Stomach (tissue), 9 donors: Measurements from ENCODE around the gene LYSMD1. TPM values are rescaled to one million over a fixed set of nuclear protein-coding genes. Genes with fewer than 3 reads are reported as not detected.

Source experiments
- DNase-seq, 2 donors: peaks; one replicate each; pipeline versions ENCODE4 v3.0.0 to v3.0.0-alpha.2; 2013 to 2019
- H3K27ac ChIP-seq, 5 donors: fragments of 200-600 bp in 4 of 5; sonication (generic) in 4 of 5; one replicate each; pipeline ENCODE4 v1.5.1; 2013 to 2019; ENCODE audit warnings: mild to moderate bottlenecking in 1 of 5, moderate library complexity in 1 of 5
- H3K27me3 ChIP-seq, 3 donors: fragments of 200-600 bp; sonication (generic); one replicate each; pipeline ENCODE4 v1.5.1; 2017 to 2019; ENCODE audit warnings: mixed run types in 1 of 3
- H3K36me3 ChIP-seq, 4 donors: fragments of 200-600 bp; sonication (generic); 1 replicate in 3 of 4; 2 replicates in 1 of 4; pipeline ENCODE4 v1.5.1; 2016 to 2019
- H3K4me1 ChIP-seq, 4 donors: fragments of 200-600 bp; sonication (generic); one replicate each; pipeline ENCODE4 v1.5.1; 2016 to 2019
- H3K4me3 ChIP-seq, 4 donors: fragments of 200-600 bp; sonication (generic) in 3 of 4; one replicate each; pipeline ENCODE4 v1.5.1; 2016 to 2019; ENCODE audit warnings: mild to moderate bottlenecking in 1 of 4
- H3K9me3 ChIP-seq, 4 donors: fragments of 200-600 bp; sonication (generic); one replicate each; pipeline ENCODE4 v1.5.1; 2016 to 2019
- EP300 ChIP-seq: sonication (generic); formaldehyde crosslinking; IDR thresholded peaks from one replicate; pipeline ENCODE4 v1.6.1; 2017; ENCODE audit warnings: antibody characterized with exemption
- POLR2A ChIP-seq, 4 donors: fragments of 450-650 bp; IDR thresholded peaks; one replicate each; pipeline ENCODE4 v1.6.1; 2016; ENCODE audit warnings: antibody characterized with exemption in 4 of 4, control low read depth in 2 of 4, mild to moderate bottlenecking in 1 of 4, moderate library complexity in 1 of 4
- POLR2AphosphoS5 ChIP-seq, 3 donors: sonication (generic); formaldehyde crosslinking; IDR thresholded peaks; one replicate each; pipeline ENCODE4 v1.6.1; 2016; ENCODE audit warnings: antibody characterized with exemption in 3 of 3
- WGBS, 5 donors: extraction: QIAGEN DNeasy Blood & Tissue Kit in 3 of 5; methylation state at CpG; one replicate each; pipeline versions ENCODE4 v1.1.5 to v1.1.7; 2013 to 2018; 5-methylcytosine and 5-hydroxymethylcytosine counted together
- intact Hi-C: fragments of 100-400 bp; cut with DNase I; formaldehyde crosslinking; loops from one replicate; pipeline ENCODE4 v1.15.1; 2023; ENCODE audit warnings: low total_unique reads
- polyA plus RNA-seq, 3 donors: library from polyadenylated mRNA; stranded (reverse); fragments of 200-250 nt; gene quantifications; one replicate each; pipeline ENCODE4 v1.2.3, GENCODE V29; 2013
- total RNA-seq, 5 donors: library from RNA; depleted of rRNA; stranded (reverse); fragments of >200 nt; gene quantifications; one replicate each; pipeline versions ENCODE4 v1.1.0 to v1.2.3, GENCODE V29; 2014 to 2016
- TF ChIP-seq, protein P1 (sequence below), 7 experiments: fragments of 450-650 bp in 4 of 7; fragments of 200-600 bp in 3 of 7; sonication (generic) in 3 of 7; IDR thresholded peaks; one replicate each; pipeline ENCODE4 v1.5.1; 2016 to 2019; ENCODE audit warnings: antibody characterized with exemption in 7 of 7, control low read depth in 2 of 7, mild to moderate bottlenecking in 1 of 7
- donor health status: healthy with polysubstance abuse.
- donor health status: Bipolar disorder and iron deficiency.
- donor health status: healthy.

The LYSMD1 gene
- total and polyA plus RNA-seq, 8 donors = 1.7 to 10.3 (median 4.6) TPM

DNA sequence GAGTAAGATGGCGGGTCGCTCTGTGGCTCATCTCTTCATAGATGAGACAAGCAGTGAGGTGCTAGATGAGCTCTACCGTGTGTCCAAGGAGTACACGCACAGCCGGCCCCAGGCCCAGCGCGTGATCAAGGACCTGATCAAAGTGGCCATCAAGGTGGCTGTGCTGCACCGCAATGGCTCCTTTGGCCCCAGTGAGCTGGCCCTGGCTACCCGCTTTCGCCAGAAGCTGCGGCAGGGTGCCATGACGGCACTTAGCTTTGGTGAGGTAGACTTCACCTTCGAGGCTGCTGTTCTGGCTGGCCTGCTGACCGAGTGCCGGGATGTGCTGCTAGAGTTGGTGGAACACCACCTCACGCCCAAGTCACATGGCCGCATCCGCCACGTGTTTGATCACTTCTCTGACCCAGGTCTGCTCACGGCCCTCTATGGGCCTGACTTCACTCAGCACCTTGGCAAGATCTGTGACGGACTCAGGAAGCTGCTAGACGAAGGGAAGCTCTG, 6.9 kb downstream of the LYSMD1 start:
- peaks cover 19 to 61% (median 57%) of the 10 kb centered on the region in 4 donors for H3K36me3 ChIP-seq
- no peak for DNase-seq
- no peaks in the 10 kb centered on the region for H3K9me3 ChIP-seq
- H3K27ac ChIP-seq = peak overlapping the region in 2 of 5 donors; percentile 28 to 36
- H3K4me1 ChIP-seq = peaks cover 0 to 38% (median 9%) of the 10 kb centered on the region in 4 donors
- intact Hi-C loops = loop anchor here (10.0 kb wide), 2 partner anchors 64 to 134 kb away; no protein-coding TSS in a partner anchor
- H3K4me3 ChIP-seq = peak overlapping the region in 1 of 4 donors; percentile 9
- TF ChIP-seq POLR2AphosphoS5 (IDR thresholded peaks at IDR 0.05) = no peak
- TF ChIP-seq EP300 = no peak
- no peak for TF ChIP-seq POLR2A (IDR thresholded peaks at IDR 0.05)
- TF ChIP-seq, protein P1, sequence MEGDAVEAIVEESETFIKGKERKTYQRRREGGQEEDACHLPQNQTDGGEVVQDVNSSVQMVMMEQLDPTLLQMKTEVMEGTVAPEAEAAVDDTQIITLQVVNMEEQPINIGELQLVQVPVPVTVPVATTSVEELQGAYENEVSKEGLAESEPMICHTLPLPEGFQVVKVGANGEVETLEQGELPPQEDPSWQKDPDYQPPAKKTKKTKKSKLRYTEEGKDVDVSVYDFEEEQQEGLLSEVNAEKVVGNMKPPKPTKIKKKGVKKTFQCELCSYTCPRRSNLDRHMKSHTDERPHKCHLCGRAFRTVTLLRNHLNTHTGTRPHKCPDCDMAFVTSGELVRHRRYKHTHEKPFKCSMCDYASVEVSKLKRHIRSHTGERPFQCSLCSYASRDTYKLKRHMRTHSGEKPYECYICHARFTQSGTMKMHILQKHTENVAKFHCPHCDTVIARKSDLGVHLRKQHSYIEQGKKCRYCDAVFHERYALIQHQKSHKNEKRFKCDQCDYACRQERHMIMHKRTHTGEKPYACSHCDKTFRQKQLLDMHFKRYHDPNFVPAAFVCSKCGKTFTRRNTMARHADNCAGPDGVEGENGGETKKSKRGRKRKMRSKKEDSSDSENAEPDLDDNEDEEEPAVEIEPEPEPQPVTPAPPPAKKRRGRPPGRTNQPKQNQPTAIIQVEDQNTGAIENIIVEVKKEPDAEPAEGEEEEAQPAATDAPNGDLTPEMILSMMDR (IDR thresholded peaks at IDR 0.05) = no peak
- H3K27me3 ChIP-seq = no peaks in the 10 kb centered on the region
- 84 to 90% (median 85%) methylated on average over 13 to 22 of the region's 22 CpGs for WGBS, 5 donors

DNA sequence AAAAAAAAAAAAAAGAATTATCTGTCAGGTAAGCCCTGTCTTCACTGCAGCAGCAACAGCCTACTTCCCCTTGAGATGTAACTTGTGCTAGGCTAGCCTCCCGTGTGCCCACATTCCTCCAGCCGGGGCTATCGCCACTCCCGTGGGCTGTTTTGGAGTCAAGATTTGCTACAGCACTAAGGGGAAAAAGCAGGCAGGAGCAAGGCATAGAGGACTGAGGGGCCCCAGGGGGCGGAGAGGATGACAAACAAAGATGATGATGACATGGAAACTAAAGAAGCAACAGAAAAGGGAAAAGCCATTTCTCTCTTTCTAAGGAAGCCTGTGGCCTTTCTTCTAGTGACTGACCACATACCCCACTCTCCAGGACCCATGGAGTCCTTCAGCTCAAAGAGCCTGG, 7.4 kb downstream of the LYSMD1 start:
- H3K9me3 ChIP-seq = no peaks in the 10 kb centered on the region
- peak overlapping the region in 1 of 4 donors; percentile 40 for H3K4me3 ChIP-seq
- no peaks in the 10 kb centered on the region for H3K27me3 ChIP-seq
- H3K27ac ChIP-seq = peak overlapping the region in 2 of 5 donors; percentile 36 to 60
- peaks cover 0 to 35% (median 7%) of the 10 kb centered on the region in 4 donors for H3K4me1 ChIP-seq
- WGBS, 5 donors = 70 to 85% (median 77%) methylated on average over 5 of the region's 5 CpGs
- TF ChIP-seq EP300 (no peak), POLR2A (IDR thresholded peaks at IDR 0.05) (no peak), POLR2AphosphoS5 (IDR thresholded peaks at IDR 0.05) (no peak)
- TF ChIP-seq, protein P1 (IDR thresholded peaks at IDR 0.05) = no peak
- DNase-seq = no peak
- intact Hi-C loops = loop anchor here (10.0 kb wide), 2 partner anchors 64 to 134 kb away; no protein-coding TSS in a partner anchor
- H3K36me3 ChIP-seq = peaks cover 19 to 61% (median 57%) of the 10 kb centered on the region in 4 donors

DNA sequence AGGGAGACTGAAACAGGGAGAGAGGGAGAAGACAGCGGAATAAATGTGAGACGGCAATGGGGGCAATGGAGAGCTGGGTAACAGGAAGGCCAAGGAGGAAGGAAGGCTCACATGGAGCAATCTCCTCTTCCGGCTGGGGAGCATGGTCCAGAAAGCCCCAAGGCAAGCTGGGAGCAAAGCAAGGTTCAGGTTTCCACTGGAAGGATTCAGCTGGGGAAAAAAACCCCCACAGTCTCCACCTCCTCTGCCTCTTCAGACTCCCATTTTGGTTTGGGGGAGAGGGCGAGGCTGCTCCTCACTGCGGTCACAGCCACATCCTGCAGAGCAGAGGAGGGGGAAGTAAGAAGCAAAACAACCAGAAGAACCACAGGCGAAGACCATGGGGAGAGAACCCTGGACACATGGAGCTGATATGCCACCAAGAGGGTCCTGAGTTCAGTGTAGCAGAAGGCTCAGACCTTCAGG, 8.6 kb downstream of the LYSMD1 start:
- intact Hi-C loops = loop anchor here (10.0 kb wide), 2 partner anchors 62 to 132 kb away; no protein-coding TSS in a partner anchor
- peaks cover 19 to 60% (median 56%) of the 10 kb centered on the region in 4 donors for H3K36me3 ChIP-seq
- DNase-seq = peak in 1 of 2 donors; percentile 45
- no peaks in the 10 kb centered on the region for H3K9me3 ChIP-seq
- H3K4me3 ChIP-seq = peak overlapping the region; percentile 20 to 45 (median 36)
- WGBS, 5 donors = 67 to 89% (median 75%) methylated on average over 6 of the region's 6 CpGs
- TF ChIP-seq POLR2A (IDR thresholded peaks at IDR 0.05) = no peak
- no peak for TF ChIP-seq EP300
- TF ChIP-seq POLR2AphosphoS5 (IDR thresholded peaks at IDR 0.05) = no peak
- TF ChIP-seq, protein P1 (IDR thresholded peaks at IDR 0.05) = no peak
- H3K4me1 ChIP-seq = peaks cover 0 to 27% (median 3%) of the 10 kb centered on the region in 4 donors
- H3K27ac ChIP-seq = peak overlapping the region in 4 of 5 donors; percentile 3 to 81 (median 65)
- no peaks in the 10 kb centered on the region for H3K27me3 ChIP-seq

DNA sequence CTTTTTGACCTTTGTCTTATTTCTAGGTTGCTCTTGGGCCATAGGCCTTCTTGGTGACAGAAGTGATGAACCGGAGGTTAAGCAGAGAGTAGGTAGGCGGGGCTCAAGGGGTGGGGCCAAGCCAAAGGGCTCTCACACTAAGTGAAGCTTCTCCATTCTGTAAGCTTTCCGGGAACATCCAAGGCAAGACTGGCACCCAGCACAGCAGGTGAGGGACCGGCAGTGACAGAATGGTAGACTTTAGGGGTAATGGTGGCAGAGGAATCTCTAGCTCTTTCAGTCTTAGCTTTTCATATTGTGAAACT, 9.2 kb downstream of the LYSMD1 start, which contains the start of gene TNFAIP8L2:
Gene TNFAIP8L2 (plus strand): TSS at position 135 of the 305 bp plus-strand sequence. CDS start 2,049 bp downstream, outside the sequence.
- TF ChIP-seq POLR2A (IDR thresholded peaks at IDR 0.05) (no peak), POLR2AphosphoS5 (IDR thresholded peaks at IDR 0.05) (no peak), EP300 (no peak)
- TF ChIP-seq, protein P1 (IDR thresholded peaks at IDR 0.05) = no peak
- no peaks in the 10 kb centered on the region for H3K9me3 ChIP-seq
- intact Hi-C loops = loop anchor here (10.0 kb wide), 2 partner anchors 62 to 132 kb away; no protein-coding TSS in a partner anchor
- WGBS, 5 donors = 53 to 57% (median 56%) methylated on average over 4 of the region's 4 CpGs
- peak; percentile 51 to 54 for DNase-seq
- no peaks in the 10 kb centered on the region for H3K27me3 ChIP-seq
- peak within 1 kb of the TSS; percentile 20 to 45 (median 36) for H3K4me3 ChIP-seq
- H3K4me1 ChIP-seq = peaks cover 0 to 27% (median 3%) of the 10 kb centered on the region in 4 donors
- peak within 1 kb of the TSS in 4 of 5 donors; percentile 3 to 81 (median 65) for H3K27ac ChIP-seq
- H3K36me3 ChIP-seq = peaks cover 16 to 53% (median 50%) of the 10 kb centered on the region in 4 donors
